A204.1 (cell line): ENCODE measurements around the gene SNRNP48.

ENCODE experiments used
- FAIRE-seq: peaks from 2 replicates; lab custom pipeline; 2012; peaks lifted over from hg19 to GRCh38; lab: Jason Lieb, UNC

The SNRNP48 gene

GRCh38 chr6:7644417-7644816 lies 54.4 kb downstream of the SNRNP48 start:
- FAIRE-seq = no peak

GRCh38 chr6:7646394-7646793 lies 56.4 kb downstream of the SNRNP48 start:
- no peak for FAIRE-seq

GRCh38 chr6:7647504-7647903 lies 57.5 kb downstream of the SNRNP48 start:
- no peak for FAIRE-seq

- FAIRE-seq = no peak
These were observed 59.2 kb downstream of the SNRNP48 start for GRCh38 chr6:7649037-7649810.

GRCh38 chr6:7650878-7651277 lies 60.9 kb downstream of the SNRNP48 start:
- no peak for FAIRE-seq

GRCh38 chr6:7652957-7653356 lies 63.0 kb downstream of the SNRNP48 start:
- FAIRE-seq = no peak

- no peak for FAIRE-seq
These were observed 66.4 kb downstream of the SNRNP48 start for GRCh38 chr6:7656355-7656754.

GRCh38 chr6:7658543-7658942 lies 68.5 kb downstream of the SNRNP48 start:
- no peak for FAIRE-seq

GRCh38 chr6:7661364-7661763 lies 71.4 kb downstream of the SNRNP48 start:
- FAIRE-seq = no peak
